HEK293T (cell line): ENCODE data around the gene PDE3A.

Experiments
- ARNT ChIP-seq: fragments of 450-650 bp; IDR thresholded peaks from 2 replicates; pipeline ENCODE4 v1.6.1; 2017; ENCODE audit warnings: mild to moderate bottlenecking
- BHLHE40 ChIP-seq: fragments of 450-650 bp; IDR thresholded peaks from 2 replicates; pipeline ENCODE4 v1.6.1; 2016; ENCODE audit warnings: mild to moderate bottlenecking, moderate library complexity, borderline replicate concordance
- CTBP1 ChIP-seq: fragments of 450-650 bp; IDR thresholded peaks from 2 replicates; pipeline ENCODE4 v1.6.1; 2016; ENCODE audit warnings: borderline replicate concordance
- ELF4 ChIP-seq: fragments of 450-650 bp; IDR thresholded peaks from 2 replicates; pipeline ENCODE4 v1.6.1; 2017; ENCODE audit warnings: antibody characterized with exemption
- FOXA1 ChIP-seq: fragments of 450-650 bp; IDR thresholded peaks from 2 replicates; pipeline ENCODE4 v1.6.1; 2016; ENCODE audit warnings: mild to moderate bottlenecking
- FOXK2 ChIP-seq: fragments of 450-650 bp; IDR thresholded peaks from 2 replicates; pipeline ENCODE4 v1.6.1; 2016; ENCODE audit warnings: mild to moderate bottlenecking
- FOXM1 ChIP-seq: fragments of 450-650 bp; IDR thresholded peaks from 2 replicates; pipeline ENCODE4 v1.6.1; 2017; ENCODE audit warnings: mild to moderate bottlenecking, borderline replicate concordance
- HDGF ChIP-seq: fragments of 450-650 bp; IDR thresholded peaks from 2 replicates; pipeline ENCODE4 v1.6.1; 2017; ENCODE audit warnings: antibody characterized with exemption, borderline replicate concordance
- LEF1 ChIP-seq: fragments of 450-650 bp; IDR thresholded peaks from 2 replicates; pipeline ENCODE4 v1.6.1; 2017; ENCODE audit warnings: mild to moderate bottlenecking, borderline replicate concordance
- NFRKB ChIP-seq: fragments of 450-650 bp; IDR thresholded peaks from 2 replicates; pipeline ENCODE4 v1.6.1; 2016; ENCODE audit warnings: mild to moderate bottlenecking, moderate library complexity
- SP1 ChIP-seq: fragments of 450-650 bp; IDR thresholded peaks from 2 replicates; pipeline ENCODE4 v1.6.1; 2017
- SUZ12 ChIP-seq: fragments of 450-650 bp; IDR thresholded peaks from 2 replicates; pipeline ENCODE4 v1.6.1; 2016; ENCODE audit warnings: mild to moderate bottlenecking
- TARDBP ChIP-seq: fragments of 450-650 bp; IDR thresholded peaks from 2 replicates; pipeline ENCODE4 v1.6.1; 2016
- TF ChIP-seq, protein P1 (sequence below): fragments of 450-650 bp; IDR thresholded peaks from 2 replicates; pipeline ENCODE4 v1.6.1; 2016

DNA sequence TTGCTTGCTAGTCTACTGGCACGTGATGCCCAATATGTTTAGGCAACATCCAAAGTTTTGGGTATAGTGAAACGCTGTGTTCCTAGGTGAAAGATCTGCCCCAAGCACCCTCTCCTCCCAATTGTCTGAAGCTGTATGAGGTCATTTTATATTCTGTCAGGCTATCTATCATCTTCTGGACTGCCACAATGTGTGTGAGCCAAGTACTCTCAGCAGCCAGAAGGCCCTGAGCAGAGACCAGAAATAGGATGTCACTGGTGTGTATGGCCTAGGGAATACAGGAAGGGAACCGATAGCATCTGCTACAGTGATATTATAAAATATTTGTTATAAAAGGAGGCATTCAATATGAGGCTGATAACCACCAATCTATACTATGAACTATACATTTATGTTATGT is 7.9 kb upstream of the PDE3A start:
- TF ChIP-seq CTBP1 (no peak), ARNT (no peak), HDGF (no peak), SP1 (no peak), TARDBP (no peak), NFRKB (no peak), BHLHE40 (no peak), FOXK2 (no peak), FOXM1 (no peak), LEF1 (no peak), FOXA1 (no peak), SUZ12 (no peak), ELF4 (no peak)
- TF ChIP-seq, protein P1, sequence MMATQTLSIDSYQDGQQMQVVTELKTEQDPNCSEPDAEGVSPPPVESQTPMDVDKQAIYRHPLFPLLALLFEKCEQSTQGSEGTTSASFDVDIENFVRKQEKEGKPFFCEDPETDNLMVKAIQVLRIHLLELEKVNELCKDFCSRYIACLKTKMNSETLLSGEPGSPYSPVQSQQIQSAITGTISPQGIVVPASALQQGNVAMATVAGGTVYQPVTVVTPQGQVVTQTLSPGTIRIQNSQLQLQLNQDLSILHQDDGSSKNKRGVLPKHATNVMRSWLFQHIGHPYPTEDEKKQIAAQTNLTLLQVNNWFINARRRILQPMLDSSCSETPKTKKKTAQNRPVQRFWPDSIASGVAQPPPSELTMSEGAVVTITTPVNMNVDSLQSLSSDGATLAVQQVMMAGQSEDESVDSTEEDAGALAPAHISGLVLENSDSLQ = no peak
